Brain pericyte (primary cell): ENCODE data around the gene LAIR1.
"Not testable (repeated sequence)": the region's sequence is repeated elsewhere in the genome, so short reads cannot be mapped to it uniquely, and the experiment has no call there.

ENCODE experiments used
- DNase-seq: peaks from one replicate; pipeline ENCODE4 v3.0.0-alpha.2; 2012; ENCODE audit warnings: low read depth, low spot score

Gene LAIR1

DNA sequence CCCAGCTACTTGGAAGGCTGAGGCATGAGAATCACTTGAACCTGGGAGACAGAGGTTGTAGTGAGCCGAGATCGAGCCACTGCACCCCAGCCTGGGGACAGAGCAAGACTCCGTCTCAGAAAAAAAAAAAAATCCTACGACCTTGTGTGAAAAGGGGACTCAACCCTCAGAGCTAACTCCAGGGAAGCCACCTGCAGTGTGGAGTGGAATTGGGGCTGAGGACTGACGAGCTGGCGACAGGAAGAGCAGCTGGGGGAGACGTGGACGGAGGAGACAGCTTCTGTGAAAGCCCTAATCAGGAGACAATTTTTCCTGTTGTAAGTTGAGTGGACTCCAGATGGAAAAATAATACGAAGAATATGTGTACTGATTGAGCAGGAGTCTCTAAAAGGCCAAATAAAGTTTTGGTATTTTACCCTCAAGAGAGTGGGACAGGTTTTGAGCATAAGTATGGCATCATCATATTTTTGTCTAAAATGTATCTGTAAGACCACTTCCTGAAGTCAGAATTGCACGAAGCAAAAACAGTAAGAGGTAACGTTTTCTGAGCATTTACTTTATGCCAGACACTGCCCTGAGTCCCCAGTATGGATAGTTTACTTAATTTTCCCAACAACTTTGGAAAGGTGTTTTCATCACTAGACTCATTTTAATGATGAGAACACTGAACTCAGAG, 12.0 kb upstream of the LAIR1 start:
- no peak for DNase-seq

DNA sequence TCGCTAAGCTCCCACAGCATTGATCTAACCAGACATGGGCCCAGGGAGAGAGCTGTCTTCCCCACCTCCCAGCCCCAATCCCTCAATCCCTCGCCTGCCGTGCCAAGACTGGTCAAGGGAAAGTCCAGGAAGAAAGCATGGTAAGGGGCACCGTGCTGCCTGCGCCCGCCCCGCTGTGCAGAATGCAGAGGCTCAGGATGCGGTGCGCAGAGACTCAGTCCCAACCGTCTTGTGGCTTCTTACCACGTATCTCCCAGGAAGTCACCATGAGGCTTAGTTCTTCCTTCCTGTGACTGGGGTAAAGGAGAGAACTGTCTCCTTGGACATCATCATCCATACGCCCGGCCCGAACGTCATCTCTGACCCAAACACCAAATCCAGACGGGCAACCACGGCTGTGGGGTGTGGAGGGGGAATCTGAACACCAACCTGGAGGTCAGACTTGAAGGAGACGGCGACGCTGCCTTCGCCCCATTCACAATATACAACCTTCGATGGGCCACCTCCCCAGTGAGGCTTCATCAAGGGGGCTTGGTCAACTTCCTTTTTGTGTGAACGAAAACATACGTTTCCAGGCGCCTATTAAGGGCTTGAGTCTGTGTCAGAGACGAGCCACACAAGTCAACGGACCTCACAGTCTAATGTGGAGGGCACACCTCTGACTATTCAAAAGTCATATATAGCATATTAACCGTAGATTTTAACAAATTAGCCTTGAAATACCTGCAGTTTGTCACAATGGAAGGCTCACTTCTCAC, 10.6 kb upstream of the LAIR1 start:
- not testable (repeated sequence) for DNase-seq

DNA sequence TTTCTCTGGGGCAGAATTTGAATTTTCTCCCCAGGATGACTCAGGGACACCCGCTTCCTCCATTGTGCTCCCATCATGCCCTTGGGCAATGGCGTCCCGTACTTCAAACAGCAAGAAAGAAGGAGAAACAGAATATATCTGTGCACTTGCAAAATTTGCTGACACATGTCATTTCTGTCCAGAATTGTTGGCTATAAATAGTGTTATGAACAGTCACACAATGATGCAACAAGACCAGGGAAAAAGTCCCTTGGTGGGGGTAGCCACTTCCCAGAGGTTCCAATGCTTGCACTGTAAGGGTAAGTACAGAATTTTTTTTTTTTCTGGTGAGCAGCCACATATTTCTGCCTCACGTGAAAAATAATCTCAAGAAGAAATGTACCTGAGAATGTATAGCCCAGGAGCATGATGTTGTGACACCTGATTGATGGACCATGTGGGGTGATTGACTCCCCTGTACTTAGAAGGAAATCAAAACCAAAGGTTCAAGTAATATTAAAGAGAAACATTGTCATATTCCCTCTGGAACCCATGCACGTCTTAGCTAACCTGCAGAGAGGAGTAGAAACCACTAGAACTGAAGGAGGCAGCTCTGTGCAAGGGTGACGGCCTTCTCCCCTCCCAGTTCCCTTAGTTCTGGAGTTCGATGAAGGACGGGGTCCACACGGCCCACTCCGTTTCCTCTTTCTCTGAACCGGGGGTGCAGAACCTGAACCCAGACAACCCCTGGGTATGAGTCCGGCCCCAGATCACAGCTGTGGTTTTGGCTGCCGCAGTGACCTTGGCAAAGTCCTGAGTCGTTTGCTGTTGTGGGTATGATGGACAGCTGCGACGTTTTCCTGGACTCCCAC, 9.3 kb upstream of the LAIR1 start:
- DNase-seq: no peak

DNA sequence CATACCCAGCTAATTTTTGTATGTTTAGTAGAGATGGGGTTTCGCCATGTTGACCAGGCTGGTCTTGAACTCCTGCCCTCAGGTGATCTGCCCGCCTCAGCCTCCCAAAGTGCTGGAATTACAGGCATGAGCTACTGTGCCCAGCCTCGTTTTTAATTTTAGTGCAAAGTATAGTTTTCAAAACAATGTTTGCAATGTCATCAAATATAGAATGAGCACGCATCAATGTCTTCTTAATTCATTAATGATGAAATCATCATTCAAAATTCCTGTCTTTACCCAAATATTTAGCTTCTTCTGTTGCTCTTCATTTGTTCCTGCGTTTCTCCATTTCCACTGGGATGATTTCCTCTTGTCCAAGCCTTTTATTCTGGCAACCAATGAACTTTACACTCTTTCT, 6.7 kb upstream of the LAIR1 start:
- not testable (repeated sequence) for DNase-seq

DNA sequence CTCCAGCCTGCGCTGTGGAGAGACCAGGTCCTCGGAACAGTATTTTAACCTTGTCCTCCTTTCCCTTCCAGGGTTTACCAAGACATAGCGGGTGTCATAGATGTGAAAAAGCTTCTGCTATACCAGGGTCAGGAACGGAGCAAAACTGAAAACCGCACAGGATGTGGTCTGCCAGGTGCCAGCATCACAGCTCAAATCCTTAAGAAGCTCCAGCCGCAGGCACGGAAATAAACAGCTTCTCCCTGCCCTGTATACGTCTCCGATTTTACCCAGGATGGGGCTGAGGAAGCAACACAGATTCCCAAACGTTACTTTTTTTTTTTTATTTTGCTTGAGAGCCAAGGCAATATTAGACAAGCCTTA, 5.7 kb upstream of the LAIR1 start:
- not testable (repeated sequence) for DNase-seq

DNA sequence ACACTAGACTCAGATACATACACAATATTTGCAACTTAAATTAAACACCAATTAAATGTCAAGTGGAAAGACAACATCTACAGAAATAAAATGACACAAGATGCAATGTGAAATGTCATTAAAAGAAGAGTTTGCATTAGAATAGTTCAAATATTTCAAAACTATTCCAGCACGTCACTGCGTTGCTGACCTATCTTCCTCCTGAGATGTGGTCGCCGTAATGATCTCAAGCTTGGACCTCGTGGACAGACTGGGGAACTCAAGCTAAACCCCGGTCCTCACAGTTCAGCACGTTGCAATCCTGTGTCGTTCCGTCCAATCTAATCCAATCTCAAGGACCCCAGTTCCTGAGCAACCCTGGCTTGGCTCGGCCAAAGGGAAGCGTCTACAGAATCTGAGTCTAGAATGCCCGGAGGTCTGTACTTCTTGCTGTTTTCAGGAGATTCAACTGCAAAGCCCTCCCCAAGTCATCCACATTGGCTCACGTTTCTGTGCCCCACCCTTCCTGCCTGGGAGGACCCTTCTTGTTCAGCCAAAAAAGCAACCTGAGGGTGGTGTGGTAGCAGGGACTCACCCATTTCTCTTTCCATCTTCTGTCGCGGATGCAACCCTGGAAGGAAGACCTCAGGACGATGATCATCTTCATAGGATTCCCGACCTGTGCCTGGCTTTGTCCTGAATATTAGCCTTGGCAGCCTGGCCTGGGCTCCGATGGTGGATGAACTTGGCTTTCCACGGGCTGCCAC, 5.1 kb upstream of the LAIR1 start:
- not testable (repeated sequence) for DNase-seq

DNA sequence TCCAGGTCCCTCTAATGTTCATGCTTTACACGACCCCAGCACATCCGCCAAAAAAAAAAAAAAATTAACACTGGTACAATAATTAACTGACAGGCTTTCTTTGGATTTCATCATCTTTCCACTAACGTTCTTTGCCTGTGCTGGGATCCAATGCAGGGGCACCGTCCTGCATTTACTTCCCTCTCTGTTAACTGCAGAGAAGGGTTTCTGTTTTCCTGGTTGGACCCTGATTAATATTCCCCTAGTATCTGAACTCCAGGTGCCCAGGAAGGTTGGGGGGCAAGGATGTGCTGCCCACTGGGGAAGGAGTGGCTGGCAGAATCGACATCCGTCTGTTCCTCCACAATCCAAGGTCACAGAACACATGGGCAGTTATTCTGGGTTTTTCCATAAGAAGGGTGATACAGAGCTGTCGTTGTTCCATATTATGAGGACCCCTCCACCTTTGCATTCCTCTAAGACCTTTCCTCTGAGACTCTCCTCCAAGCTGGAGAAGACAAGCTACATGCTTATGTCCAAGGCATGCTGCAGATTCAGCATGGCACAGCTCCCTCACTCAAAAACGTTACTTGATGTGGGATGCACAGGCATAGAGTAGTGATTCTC, 4.5 kb upstream of the LAIR1 start:
- DNase-seq: no peak

DNA sequence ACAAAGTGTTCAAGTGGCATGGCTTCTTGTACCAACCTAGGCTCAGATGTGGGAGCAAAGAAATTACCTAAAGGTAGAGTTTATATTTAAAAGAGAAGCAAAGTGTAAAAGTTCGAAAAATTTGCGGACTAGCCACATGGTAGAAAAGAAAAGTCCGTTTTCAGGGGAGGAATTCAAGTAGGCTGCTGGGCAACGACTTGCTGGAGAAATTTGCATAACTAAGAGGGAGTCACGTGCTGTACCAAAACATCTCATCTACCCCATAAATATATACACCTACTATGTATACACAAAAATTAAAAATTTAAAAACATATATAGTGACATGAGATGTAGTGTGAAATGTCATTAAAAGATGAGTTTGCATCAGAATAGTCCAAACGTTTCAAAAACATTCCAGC, 2.1 kb upstream of the LAIR1 start:
- no peak for DNase-seq

DNA sequence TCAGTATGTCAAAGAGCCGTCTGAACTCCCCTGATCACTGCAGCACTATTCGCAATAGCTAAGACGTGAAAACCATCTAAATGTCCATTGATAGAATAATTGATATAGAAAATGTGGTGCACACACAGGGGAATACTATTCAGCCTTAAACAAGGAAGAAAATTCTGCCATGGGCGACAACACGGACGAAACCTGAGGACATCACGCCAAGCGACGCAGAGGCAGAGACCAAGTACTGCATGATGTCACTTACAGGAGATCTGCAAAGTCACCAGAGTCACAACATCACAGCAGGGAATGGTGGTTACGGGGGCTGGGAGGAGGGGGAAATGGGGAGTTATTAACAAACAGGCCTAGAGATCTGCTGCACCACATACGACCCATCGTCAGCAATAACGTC, 1.1 kb upstream of the LAIR1 start:
- not testable (repeated sequence) for DNase-seq

DNA sequence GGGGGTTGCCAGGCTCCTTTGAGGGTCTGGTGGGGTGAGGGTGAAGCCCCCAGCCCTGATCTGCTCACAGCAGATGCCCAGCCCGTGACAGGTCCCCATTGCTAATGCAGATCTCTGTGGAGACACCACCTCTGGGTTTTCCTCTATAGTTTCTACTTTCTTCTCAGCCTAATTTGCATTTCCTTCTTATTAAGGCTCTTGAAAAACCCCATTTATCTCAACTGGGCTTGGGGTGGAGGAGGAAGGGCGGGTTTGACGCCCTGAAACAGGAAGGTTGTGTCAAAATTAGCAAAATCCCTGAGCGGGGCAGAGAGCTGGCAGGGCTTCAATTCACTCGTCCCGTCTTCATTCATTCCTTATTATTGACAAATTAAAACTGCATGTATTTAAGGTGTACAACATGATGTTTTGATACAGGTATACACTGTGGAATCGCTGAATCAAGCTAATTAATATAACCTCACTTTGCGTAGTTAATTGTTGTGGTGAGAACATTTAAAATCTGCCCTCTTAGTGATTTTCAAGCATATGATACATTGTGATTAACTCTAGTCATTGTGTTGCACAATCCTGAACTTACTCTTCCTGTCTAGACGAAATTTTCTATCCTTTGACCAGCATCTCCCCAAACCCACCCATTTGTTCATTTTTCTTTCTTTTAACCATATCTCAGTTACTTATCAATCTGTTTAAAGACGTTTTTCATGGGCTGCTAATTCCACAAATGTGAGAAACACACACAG, 2.9 kb downstream of the LAIR1 start:
- not testable (repeated sequence) for DNase-seq

DNA sequence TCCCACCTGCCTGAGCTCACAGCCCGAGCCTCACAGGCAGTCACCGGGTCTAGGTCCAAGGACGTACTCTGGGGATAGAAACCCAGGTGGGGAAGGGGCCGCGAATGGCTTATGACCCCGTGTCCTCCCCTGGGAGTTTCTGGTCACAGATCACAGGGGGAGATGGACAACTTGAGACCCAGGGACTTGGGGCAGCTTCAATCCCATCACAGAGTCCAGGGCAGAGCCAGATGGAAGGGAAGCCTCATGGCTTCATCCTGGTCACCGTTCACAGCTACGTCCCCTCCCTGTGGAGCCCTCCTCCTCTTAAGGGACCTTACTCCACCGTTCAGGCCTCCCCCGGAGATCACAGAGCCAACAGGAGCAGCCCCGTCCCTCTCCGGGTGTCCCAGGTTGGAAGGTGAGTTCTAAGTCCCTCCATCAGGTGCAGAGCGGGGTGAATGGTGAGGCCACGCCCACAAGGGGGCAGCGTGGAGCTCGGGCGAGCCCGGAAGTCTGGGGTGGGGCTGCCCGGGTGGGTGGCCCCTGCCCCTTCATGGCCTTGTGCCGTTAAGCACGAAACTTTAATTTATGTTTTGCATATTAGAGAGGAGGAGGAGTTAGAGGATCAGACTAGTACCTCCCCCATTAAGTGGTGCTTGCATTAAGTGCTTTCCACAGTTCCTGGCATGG, 5.4 kb downstream of the LAIR1 start:
- DNase-seq: not testable (repeated sequence)

DNA sequence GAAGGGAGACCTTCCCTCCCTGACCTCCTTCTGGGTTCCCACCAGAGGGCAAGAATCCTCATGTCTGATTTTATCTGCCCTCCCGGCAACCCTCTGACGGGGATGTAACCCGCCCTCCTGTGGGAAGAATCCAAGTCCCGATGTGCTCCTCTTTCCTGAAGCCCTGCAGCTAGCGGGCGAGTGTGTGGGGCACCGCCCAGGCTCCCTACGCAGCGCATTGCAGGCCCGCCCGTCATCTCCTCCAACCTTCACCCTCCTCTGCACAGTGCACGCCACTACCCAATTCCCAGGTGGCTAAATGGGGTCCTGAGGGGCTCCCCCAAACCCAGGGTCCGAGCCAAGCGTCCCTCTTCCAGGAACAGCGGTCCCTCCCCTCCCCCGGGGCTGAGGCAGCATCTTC, 7.3 kb downstream of the LAIR1 start:
- no peak for DNase-seq

DNA sequence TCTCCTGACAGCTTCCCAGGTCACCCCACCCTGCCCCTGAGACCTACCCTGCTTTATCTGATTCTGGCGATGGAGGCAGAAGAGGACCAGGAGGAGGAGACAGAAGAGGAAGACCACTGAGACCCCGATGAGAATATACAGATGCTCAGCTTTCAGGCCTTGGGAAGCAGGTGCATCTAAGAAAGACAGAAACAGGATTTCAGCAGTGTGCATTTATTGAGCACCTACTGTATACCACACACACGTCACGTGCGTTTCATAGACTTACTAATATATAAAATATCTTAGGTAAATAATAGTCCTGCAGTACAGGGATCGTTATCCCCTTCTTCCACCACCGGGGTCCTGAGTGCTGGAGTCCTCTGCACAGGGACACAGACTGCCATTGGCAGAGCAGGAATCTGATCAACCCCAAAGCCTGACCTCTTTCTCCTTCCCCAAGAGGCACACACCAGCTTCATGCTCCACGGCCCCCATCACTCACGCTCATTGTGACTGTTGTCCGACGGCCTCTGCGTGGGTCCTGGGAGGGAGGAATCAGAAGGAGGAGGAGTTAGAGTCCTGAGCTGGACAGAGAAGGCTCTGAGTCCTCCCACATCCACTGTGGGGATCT, 8.2 kb downstream of the LAIR1 start:
- DNase-seq: no peak

DNA sequence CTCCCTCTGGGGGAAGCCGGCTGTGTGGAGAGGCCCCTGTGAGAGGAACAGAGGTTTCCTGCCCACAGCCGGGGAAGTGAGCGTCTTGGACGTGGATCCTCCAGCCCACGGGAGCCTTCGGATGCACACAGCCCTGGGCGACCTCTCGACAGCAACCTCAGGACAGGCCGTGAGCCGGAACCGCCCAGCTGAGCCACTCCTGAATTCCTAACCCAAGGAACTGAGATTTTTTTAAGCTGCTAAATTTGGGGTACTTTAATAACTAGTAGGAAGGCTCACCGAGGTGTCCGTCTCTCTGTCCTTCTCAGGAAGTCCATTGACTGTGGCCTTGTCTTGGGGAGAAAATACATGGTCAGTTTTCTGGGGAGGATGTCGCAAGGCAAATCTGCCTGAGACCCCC, 9.1 kb downstream of the LAIR1 start:
- no peak for DNase-seq

DNA sequence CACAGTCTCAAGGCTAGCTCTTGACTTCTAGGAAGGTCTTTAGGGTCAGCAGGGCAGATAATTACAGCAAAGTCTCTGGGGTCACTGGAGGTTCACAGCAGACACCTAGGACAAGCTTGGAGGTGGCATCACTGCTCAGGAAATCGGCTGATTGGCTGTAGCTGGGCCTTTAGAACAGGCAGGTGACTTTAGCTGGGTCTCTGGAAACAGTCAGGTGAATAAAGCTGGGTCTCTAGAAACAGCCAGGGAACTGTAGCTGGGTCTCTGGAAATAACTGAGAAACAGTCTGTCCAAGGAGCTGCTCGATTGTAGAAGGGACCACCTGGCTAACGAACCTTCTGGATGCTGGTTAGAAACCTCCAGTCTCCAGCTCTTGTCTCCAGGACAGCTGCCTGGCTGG, 10.0 kb downstream of the LAIR1 start:
- no peak for DNase-seq

DNA sequence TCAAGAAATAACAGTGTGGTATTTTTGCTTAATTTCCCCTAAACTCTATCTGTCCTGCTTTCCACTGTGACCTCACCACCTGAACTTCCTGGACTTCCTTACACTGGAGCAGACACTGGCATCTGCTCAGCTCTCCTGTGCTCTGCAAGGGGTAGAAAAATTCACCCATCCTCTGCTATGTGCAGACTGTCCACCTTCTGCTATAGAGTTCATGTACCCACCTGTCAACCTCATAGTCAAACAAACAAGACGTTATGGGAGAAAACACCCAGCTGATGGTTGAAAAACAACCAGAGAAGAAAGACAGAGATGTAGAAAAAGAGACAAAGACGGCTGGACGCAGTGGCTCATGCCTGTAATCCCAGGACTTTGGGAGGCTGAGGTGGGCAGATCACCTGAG, 12.2 kb downstream of the LAIR1 start:
- no peak for DNase-seq

DNA sequence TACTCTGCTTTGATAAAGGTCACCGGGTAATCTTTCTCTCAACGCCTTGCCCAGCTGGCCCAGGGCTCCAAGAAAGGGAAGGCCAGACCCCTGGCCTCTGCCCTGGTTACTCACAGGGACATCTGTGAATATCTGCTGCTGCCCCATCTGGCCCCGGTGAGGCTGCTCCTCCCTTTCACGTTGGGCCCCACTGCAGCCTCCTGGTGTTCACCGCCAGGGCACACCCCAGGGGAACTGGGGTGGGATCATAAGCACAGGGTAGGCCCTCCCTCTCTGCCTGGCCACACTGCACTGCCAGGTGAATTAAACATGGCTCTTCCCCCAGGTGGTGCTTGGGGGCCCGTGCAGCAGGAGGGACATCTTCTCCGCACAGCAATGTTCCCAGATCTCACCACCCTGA, 12.7 kb downstream of the LAIR1 start:
- DNase-seq: no peak

DNA sequence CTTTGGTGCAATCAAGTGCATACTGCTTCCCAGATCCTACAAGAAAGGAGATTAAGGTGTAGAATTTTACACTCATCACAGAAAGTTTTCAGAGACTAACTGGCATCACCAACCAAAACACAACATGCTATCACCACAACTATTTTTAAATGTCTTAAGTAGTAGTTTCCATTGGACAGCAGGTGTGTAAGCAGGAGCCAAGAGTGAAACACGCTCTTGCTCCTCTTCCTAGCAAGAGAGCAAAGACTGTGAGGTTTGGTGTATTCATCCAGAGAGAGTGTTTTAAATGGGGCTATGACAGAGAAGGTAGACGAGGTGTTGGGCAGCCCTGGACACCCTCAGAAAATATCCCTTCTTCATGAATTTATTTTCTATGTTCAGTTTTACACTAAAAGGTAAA, 13.3 kb downstream of the LAIR1 start:
- no peak for DNase-seq

DNA sequence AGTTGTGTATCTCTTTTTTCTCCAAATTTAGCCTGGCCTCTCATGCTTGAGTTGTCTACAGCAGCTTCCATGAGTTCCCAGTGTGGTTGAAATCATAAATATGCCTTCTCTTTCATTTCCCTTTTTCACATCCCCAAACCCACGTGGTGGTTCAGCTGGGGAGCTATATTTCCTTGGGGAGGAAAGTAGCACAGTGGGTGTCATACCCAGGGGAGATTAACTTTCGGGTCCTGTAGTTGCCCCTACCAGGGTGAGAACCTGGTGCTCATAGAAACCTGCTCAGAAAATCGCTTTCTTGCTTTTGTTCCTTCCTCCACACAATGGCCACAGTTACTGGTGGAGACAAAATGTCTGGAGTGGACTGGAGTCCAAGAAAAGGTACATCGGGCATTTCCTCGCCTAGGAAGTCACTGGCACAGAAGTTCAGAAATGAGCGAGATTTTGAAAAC, 18.8 kb downstream of the LAIR1 start:
- DNase-seq: no peak

DNA sequence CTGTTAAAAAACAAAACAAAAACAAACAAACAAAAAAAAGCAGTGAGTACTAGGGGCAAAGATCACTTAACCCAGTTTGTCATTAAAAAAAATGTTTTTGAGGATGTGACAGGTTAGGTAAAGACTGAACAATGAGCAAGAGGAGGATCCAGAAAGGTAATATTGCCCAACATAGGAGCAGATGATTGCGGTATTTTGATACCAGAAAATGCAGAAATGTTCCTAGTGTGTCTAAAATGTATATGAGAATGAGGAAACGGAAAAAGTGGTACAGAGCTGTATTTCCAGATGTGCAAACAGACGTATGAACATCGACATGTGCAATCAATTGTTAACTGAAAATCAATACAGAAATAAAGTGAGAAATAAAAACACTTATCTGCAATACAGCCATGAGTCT, 20.9 kb downstream of the LAIR1 start:
- no peak for DNase-seq
